B cell (primary cell): Measurements from ENCODE around the gene KREMEN2. TPM values are rescaled to one million over a fixed set of nuclear protein-coding genes. Genes with fewer than 3 reads are reported as not detected.

Experiments
- ATAC-seq: fragments of 200-7000 bp; cut with Tn5 transposase; one replicate; pipeline ENCODE4 v1.10.0; 2021; ENCODE audit warnings: low read depth, mild to moderate bottlenecking, moderate number of reproducible peaks, moderate library complexity
- CTCF ChIA-PET: fragments of 350-600 bp; sonication (Branson Sonifier 250); formaldehyde crosslinking; loops from one replicate; lab custom pipeline; 2021; ENCODE audit warnings: antibody characterized with exemption, inconsistent platforms; lab: Charles Lee
- POLR2A ChIA-PET: fragments of 350-600 bp; sonication (Branson Sonifier 250); formaldehyde crosslinking; loops from one replicate; lab custom pipeline; 2021; ENCODE audit warnings: antibody characterized with exemption; lab: Charles Lee
- DNase-seq: peaks from one replicate; pipeline ENCODE4 v3.0.0; 2013
- H2AFZ ChIP-seq: 2 replicates; pipeline ENCODE4 v1.6.1; 2012; ENCODE audit warnings: mild to moderate bottlenecking, low read depth, low read length; ENCODE audit not compliant: insufficient read depth, poor library complexity, severe bottlenecking
- H3K27ac ChIP-seq, 2 donors: 1 replicate in 1 of 2; 2 replicates in 1 of 2; pipeline ENCODE4 v1.5.1; 2012 to 2013; ENCODE audit warnings: low read length in 2 of 2, mild to moderate bottlenecking in 2 of 2, moderate library complexity in 1 of 2
- H3K27me3 ChIP-seq, 4 experiments: fragments of 200-600 bp in 1 of 4; sonication (generic) in 1 of 4; replicated peaks in 1 of 4; 1 replicate in 2 of 4; 2 replicates in 2 of 4; pipeline versions ENCODE4 v1.6.1 to v1.7.0; 2013 to 2016; ENCODE audit warnings: low read length in 3 of 4, mild to moderate bottlenecking in 2 of 4, mixed read lengths in 1 of 4, moderate library complexity in 1 of 4; ENCODE audit not compliant: insufficient read depth in 4 of 4, control insufficient read depth in 3 of 4; ENCODE audit errors: control extremely low read depth in 1 of 4
- H3K36me3 ChIP-seq, 2 experiments: replicated peaks in 1 of 2; 1 replicate in 1 of 2; 2 replicates in 1 of 2; pipeline versions ENCODE4 v1.6.1 to v1.7.1; 2013; ENCODE audit warnings: low read length in 1 of 2; ENCODE audit not compliant: insufficient read depth in 2 of 2, control insufficient read depth in 1 of 2; ENCODE audit errors: control extremely low read depth in 1 of 2, extremely low read depth in 1 of 2
- H3K4me1 ChIP-seq, 2 donors: fragments of 200-600 bp in 1 of 2; sonication (generic) in 1 of 2; 1 replicate in 1 of 2; 2 replicates in 1 of 2; pipeline versions ENCODE4 v1.5.1 to v1.6.1; 2013 to 2017; ENCODE audit warnings: low read length in 2 of 2; ENCODE audit not compliant: control insufficient read depth in 2 of 2, insufficient read depth in 2 of 2
- H3K4me2 ChIP-seq: replicated peaks from 2 replicates; pipeline ENCODE3; 2012; ENCODE audit warnings: mild to moderate bottlenecking, low read depth, low read length; ENCODE audit not compliant: poor library complexity, severe bottlenecking
- H3K4me3 ChIP-seq, 5 experiments: fragments of 200-600 bp in 1 of 5; sonication (generic) in 1 of 5; 1 replicate in 3 of 5; 2 replicates in 2 of 5; pipeline versions ENCODE4 v1.5.1 to v1.7.0; 2011 to 2016; ENCODE audit warnings: low read length in 4 of 5, mild to moderate bottlenecking in 4 of 5, low read depth in 2 of 5, control low read depth in 1 of 5, moderate library complexity in 1 of 5; ENCODE audit not compliant: insufficient read depth in 1 of 5; ENCODE audit errors: control extremely low read depth in 1 of 5, extremely low read depth in 1 of 5
- H3K79me2 ChIP-seq: fragments of 200-600 bp; sonication (generic); one replicate; pipeline ENCODE4 v1.6.0; 2016; ENCODE audit warnings: low read length; ENCODE audit not compliant: control insufficient read depth, insufficient read depth
- H3K9ac ChIP-seq: fragments of 200-600 bp; sonication (generic); 2 replicates; pipeline ENCODE4 v1.6.1; 2017; ENCODE audit warnings: mild to moderate bottlenecking, low read length, moderate library complexity
- H3K9me3 ChIP-seq, 3 donors: one replicate each; pipeline versions ENCODE4 v1.6.1 to v1.7.1; 2013; ENCODE audit warnings: low read length in 2 of 3; ENCODE audit not compliant: control insufficient read depth in 2 of 3, insufficient read depth in 1 of 3; ENCODE audit errors: control extremely low read depth in 1 of 3
- H4K20me1 ChIP-seq: 2 replicates; pipeline ENCODE4 v1.6.0; 2012; ENCODE audit warnings: mild to moderate bottlenecking, low read length; ENCODE audit not compliant: insufficient read depth, control insufficient read depth, poor library complexity, severe bottlenecking
- H3K27ac Mint-ChIP-seq: one replicate; pipeline ENCODE4 v1.8.0; 2021; ENCODE audit warnings: mixed read lengths
- H3K27me3 Mint-ChIP-seq: one replicate; pipeline ENCODE4 v1.8.0; 2021; ENCODE audit warnings: mixed read lengths
- H3K4me1 Mint-ChIP-seq: one replicate; pipeline ENCODE4 v1.8.0; 2021; ENCODE audit warnings: mixed read lengths
- H3K4me3 Mint-ChIP-seq: one replicate; pipeline ENCODE4 v1.8.0; 2021; ENCODE audit warnings: mixed read lengths
- H3K9me3 Mint-ChIP-seq: one replicate; pipeline ENCODE4 v1.8.0; 2022; ENCODE audit warnings: mixed read lengths; ENCODE audit not compliant: insufficient read depth
- CTCF ChIP-seq: fragments of 200-600 bp; IDR thresholded peaks from one replicate; pipeline ENCODE4 v1.8.0; 2022; ENCODE audit warnings: antibody characterized with exemption, mild to moderate bottlenecking
- EZH2 ChIP-seq: IDR thresholded peaks from 2 replicates; pipeline ENCODE4 v1.6.1; 2012; ENCODE audit warnings: borderline replicate concordance, low read depth, mild to moderate bottlenecking, moderate library complexity, low read length; ENCODE audit not compliant: insufficient read depth, poor library complexity, severe bottlenecking
- WGBS: methylation state at CpG from one replicate; pipeline ENCODE4 v1.1.5; 2013; ENCODE audit warnings: missing lambda C conversion rate; ENCODE audit not compliant: insufficient coverage; 5-methylcytosine and 5-hydroxymethylcytosine counted together
- intact Hi-C: fragments of 100-400 bp; cut with micrococcal nuclease; formaldehyde crosslinking; loops from one replicate; pipeline ENCODE4 v1.10.0; 2022
- polyA plus RNA-seq: library from polyadenylated mRNA; depleted of rRNA; stranded (reverse); fragments of >200 nt; gene quantifications from 2 replicates; pipeline ENCODE4 v1.2.3, GENCODE V29; 2012
- total RNA-seq, 2 donors: library from RNA; stranded (reverse); fragments of 120-200 nt in 1 of 2; gene quantifications; 1 replicate in 1 of 2; 2 replicates in 1 of 2; pipeline versions ENCODE4 v1.2.3 to v1.2.4, GENCODE V29; 2013 to 2022

Gene KREMEN2
- total and polyA plus RNA-seq, 2 donors (not counting 1 experiment from before 2014, with no cell fraction given) = 0.17 to 1.1 TPM

GRCh38 chr16:2955779-2956578, 8.1 kb upstream of the KREMEN2 start:
- WGBS = 16% methylated on average over 21 of the region's 21 CpGs
- H3K4me2 ChIP-seq = peak overlapping the region; percentile 25
- no peaks in the 10 kb centered on the region for H4K20me1 ChIP-seq
- H3K27ac ChIP-seq = no peak overlapping the region
- H3K27me3 ChIP-seq = peaks cover 0 to 34% (median 5%) of the 10 kb centered on the region in 4 experiments
- no peaks in the 10 kb centered on the region for H3K9me3 Mint-ChIP-seq
- no peak overlapping the region for H3K9ac ChIP-seq
- no peak overlapping the region for H3K4me3 ChIP-seq
- no peak overlapping the region for H3K27ac Mint-ChIP-seq
- ATAC-seq = no peak
- no peaks in the 10 kb centered on the region for H3K79me2 ChIP-seq
- TF ChIP-seq CTCF (no peak), EZH2 (no peak)
- H2AFZ ChIP-seq = no peak overlapping the region
- ChIA-PET POLR2A (no interaction called here), CTCF (interaction anchor here (1.6 kb wide), 1 partner anchor 29 kb away, joined by 5 read pairs; no protein-coding TSS in a partner anchor)
- DNase-seq = no peak
- intact Hi-C loops = no loop called here
- no peaks in the 10 kb centered on the region for H3K36me3 ChIP-seq
- no peak overlapping the region for H3K4me3 Mint-ChIP-seq
- no peaks in the 10 kb centered on the region for H3K4me1 Mint-ChIP-seq
- peaks cover 0 to 3% (median 0%) of the 10 kb centered on the region in 3 donors for H3K9me3 ChIP-seq
- H3K4me1 ChIP-seq = peaks cover 13 to 26% of the 10 kb centered on the region in 2 donors
- peaks cover 23% of the 10 kb centered on the region for H3K27me3 Mint-ChIP-seq

- H3K4me3 Mint-ChIP-seq = no peak overlapping the region
- H4K20me1 ChIP-seq = no peaks in the 10 kb centered on the region
- H3K36me3 ChIP-seq = no peaks in the 10 kb centered on the region
- H3K27me3 ChIP-seq = peaks cover 0 to 34% (median 5%) of the 10 kb centered on the region in 4 experiments
- WGBS = 99% methylated on average over 8 of the region's 11 CpGs
- ChIA-PET CTCF (interaction anchor here (1.6 kb wide), 1 partner anchor 29 kb away, joined by 5 read pairs; no protein-coding TSS in a partner anchor), POLR2A (no interaction called here)
- H3K9me3 Mint-ChIP-seq = no peaks in the 10 kb centered on the region
- H3K9me3 ChIP-seq = peaks cover 0 to 3% (median 0%) of the 10 kb centered on the region in 3 donors
- no peak overlapping the region for H3K27ac ChIP-seq
- H3K4me3 ChIP-seq = no peak overlapping the region
- H3K27me3 Mint-ChIP-seq = peaks cover 23% of the 10 kb centered on the region
- no peak overlapping the region for H3K9ac ChIP-seq
- H3K4me1 ChIP-seq = peaks cover 13 to 26% of the 10 kb centered on the region in 2 donors
- H3K4me2 ChIP-seq = no peak overlapping the region
- no peak overlapping the region for H3K27ac Mint-ChIP-seq
- no peaks in the 10 kb centered on the region for H3K4me1 Mint-ChIP-seq
- H3K79me2 ChIP-seq = no peaks in the 10 kb centered on the region
- ATAC-seq (no peak), DNase-seq (no peak)
- intact Hi-C loops = no loop called here
- TF ChIP-seq EZH2 (no peak), CTCF (no peak)
- no peak overlapping the region for H2AFZ ChIP-seq
Observed at GRCh38 chr16:2956579-2956956, 7.5 kb upstream of the KREMEN2 start.
